ENCODE data around the gene POFUT2. TPM values are rescaled to one million over a fixed set of nuclear protein-coding genes. Genes with fewer than 3 reads are reported as not detected.
A peak's percentile ranks its signal among the peaks of the same experiment; 100 is the strongest.

Gene POFUT2
- polyA plus RNA-seq, 2 of the 4 experiments (the other 2 are of a cell fraction), result 10.7 to 16.6 TPM

DNA sequence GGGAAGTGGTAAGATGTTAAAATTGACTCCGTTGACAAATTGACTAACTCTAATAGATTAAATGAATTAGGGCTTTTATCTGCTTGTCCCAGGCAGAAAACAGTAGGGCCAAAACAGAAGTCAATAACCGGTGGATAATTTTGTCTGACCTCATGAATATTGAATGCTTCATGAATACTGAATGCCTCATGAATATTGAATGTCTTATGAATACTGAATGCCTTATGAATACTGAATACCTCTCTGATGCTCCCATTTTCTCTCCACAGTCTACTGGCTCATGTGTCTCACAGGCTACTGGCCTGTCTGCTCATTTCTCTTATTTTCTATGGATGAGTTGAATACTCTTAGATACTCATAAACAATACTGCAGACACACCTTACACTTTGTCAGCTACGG is 56.0 kb downstream of the POFUT2 start:
- Histone ChIP-seq H3K9me3 (no peaks in the 10 kb centered on the region), H3K4me1 (peaks cover 11% of the 10 kb centered on the region), H3K27ac (no peak overlapping the region), H3K4me3 (no peak overlapping the region), H3K4me2 (no peak overlapping the region)
- ATAC-seq (no peak), FAIRE-seq (no peak), DNase-seq (ENCODE audit: low read depth in 1 of 2, low spot score in 1 of 2) (no peak)
- 69% methylated on average over 3 of the region's 3 CpGs for WGBS (ENCODE audit: missing lambda C conversion rate)
- CTCF ChIA-PET, result no interaction called here
- no peak for TF ChIP-seq RAD21 (conservative IDR thresholded peaks at IDR 0.05 in 1 of 2, IDR thresholded peaks at IDR 0.05 in 1 of 2)
- TF ChIP-seq TFCP2L1 (CRISPR knock-in tag; IDR thresholded peaks at IDR 0.05), result no peak
- TF ChIP-seq, protein P1, sequence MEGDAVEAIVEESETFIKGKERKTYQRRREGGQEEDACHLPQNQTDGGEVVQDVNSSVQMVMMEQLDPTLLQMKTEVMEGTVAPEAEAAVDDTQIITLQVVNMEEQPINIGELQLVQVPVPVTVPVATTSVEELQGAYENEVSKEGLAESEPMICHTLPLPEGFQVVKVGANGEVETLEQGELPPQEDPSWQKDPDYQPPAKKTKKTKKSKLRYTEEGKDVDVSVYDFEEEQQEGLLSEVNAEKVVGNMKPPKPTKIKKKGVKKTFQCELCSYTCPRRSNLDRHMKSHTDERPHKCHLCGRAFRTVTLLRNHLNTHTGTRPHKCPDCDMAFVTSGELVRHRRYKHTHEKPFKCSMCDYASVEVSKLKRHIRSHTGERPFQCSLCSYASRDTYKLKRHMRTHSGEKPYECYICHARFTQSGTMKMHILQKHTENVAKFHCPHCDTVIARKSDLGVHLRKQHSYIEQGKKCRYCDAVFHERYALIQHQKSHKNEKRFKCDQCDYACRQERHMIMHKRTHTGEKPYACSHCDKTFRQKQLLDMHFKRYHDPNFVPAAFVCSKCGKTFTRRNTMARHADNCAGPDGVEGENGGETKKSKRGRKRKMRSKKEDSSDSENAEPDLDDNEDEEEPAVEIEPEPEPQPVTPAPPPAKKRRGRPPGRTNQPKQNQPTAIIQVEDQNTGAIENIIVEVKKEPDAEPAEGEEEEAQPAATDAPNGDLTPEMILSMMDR (IDR thresholded peaks at IDR 0.05), result no peak
- no peak for TF ChIP-seq ZSCAN20 (CRISPR knock-in tag; IDR thresholded peaks at IDR 0.05)
- TF ChIP-seq KDM1A (IDR thresholded peaks at IDR 0.05; ENCODE audit: low read depth), result no peak
- POLR2A ChIA-PET, result no interaction called here

DNA sequence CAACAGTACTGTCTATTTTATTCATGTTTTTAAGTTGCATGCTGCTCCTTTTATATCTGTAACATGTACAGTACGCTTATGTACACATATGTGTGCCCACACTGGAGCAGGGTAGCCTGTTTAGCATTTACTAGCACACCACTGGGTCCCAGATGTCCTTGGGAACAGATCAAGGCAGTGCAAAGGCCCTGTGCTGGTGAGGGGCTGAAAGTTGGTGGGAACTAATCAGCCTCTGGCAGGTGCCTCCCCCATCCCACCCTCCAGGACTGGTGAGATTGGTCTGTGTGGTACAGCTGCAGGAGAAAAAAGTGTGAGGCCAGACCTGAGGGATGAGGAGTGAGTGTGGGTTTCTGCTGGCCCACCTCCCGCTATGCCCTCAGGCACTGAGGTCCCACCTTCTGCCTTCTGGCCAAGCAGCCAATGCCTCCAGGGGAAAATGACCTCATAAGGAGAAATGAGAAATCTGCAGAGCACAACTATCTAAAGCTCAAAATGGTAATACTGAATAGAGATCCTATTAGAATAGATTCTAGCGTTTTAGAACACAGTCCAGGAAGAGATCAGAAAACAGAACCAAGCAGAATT is 58.9 kb downstream of the POFUT2 start:
- ATAC-seq (peak in 1 of 2 experiments; percentile 27; a peak in 1 of 6 replicates), FAIRE-seq (no peak), DNase-seq (ENCODE audit: low read depth in 1 of 2, low spot score in 1 of 2) (no peak)
- H3K4me3 ChIP-seq, result no peak overlapping the region
- ChIA-PET POLR2A (no interaction called here), CTCF (interaction anchor here (1.6 kb wide), 1 partner anchor 18 kb away, joined by 3 read pairs; no protein-coding TSS in a partner anchor)
- peaks cover 11% of the 10 kb centered on the region for H3K4me1 ChIP-seq
- 0 out of 6 replicates have a peak overlapping the region, but pooled peaks of 1 of the 2 experiments have one; percentile 20 for H3K27ac ChIP-seq
- peak overlapping the region; percentile 21 for H3K4me2 ChIP-seq
- TF ChIP-seq ZFP36 (IDR thresholded peaks at IDR 0.05; ENCODE audit: borderline replicate concordance, partially characterized antibody) (no peak), HDAC2 (IDR thresholded peaks at IDR 0.05) (no peak), MAZ (IDR thresholded peaks at IDR 0.05; ENCODE audit: borderline replicate concordance, low read depth, low read length) (no peak), CBX2 (IDR thresholded peaks at IDR 0.05; ENCODE audit: borderline replicate concordance, low read depth) (no peak), HOXB13 (CRISPR knock-in tag; IDR thresholded peaks at IDR 0.05; ENCODE audit: low read depth) (no peak), HOXB5 (CRISPR knock-in tag; IDR thresholded peaks at IDR 0.05) (no peak), FOXS1 (CRISPR knock-in tag; IDR thresholded peaks at IDR 0.05) (no peak), KDM5A (IDR thresholded peaks at IDR 0.05) (no peak), ZNF302 (CRISPR knock-in tag; IDR thresholded peaks at IDR 0.05) (no peak), EP300 (IDR thresholded peaks at IDR 0.05) (no peak), CHD2 (IDR thresholded peaks at IDR 0.05; ENCODE audit: low read length, partially characterized antibody) (no peak), HOXA7 (CRISPR knock-in tag; IDR thresholded peaks at IDR 0.05) (no peak), PHF8 (IDR thresholded peaks at IDR 0.05; ENCODE audit: borderline replicate concordance, low read depth) (no peak), FOSL2 (IDR thresholded peaks at IDR 0.05) (no peak), FOSL2 (CRISPR knock-in tag; IDR thresholded peaks at IDR 0.05) (no peak)
- TF ChIP-seq, protein P2, sequence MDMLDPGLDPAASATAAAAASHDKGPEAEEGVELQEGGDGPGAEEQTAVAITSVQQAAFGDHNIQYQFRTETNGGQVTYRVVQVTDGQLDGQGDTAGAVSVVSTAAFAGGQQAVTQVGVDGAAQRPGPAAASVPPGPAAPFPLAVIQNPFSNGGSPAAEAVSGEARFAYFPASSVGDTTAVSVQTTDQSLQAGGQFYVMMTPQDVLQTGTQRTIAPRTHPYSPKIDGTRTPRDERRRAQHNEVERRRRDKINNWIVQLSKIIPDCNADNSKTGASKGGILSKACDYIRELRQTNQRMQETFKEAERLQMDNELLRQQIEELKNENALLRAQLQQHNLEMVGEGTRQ (IDR thresholded peaks at IDR 0.05), result no peak
- TF ChIP-seq, protein P3, sequence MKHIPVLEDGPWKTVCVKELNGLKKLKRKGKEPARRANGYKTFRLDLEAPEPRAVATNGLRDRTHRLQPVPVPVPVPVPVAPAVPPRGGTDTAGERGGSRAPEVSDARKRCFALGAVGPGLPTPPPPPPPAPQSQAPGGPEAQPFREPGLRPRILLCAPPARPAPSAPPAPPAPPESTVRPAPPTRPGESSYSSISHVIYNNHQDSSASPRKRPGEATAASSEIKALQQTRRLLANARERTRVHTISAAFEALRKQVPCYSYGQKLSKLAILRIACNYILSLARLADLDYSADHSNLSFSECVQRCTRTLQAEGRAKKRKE (CRISPR knock-in tag; IDR thresholded peaks at IDR 0.05; ENCODE audit: low read depth), result no peak
- 84% methylated on average over 2 of the region's 3 CpGs for WGBS (ENCODE audit: missing lambda C conversion rate)
- H3K9me3 ChIP-seq, result no peaks in the 10 kb centered on the region
